GM12891 (cell line): ENCODE results near the gene RBM20.

Experiments
- POLR2A ChIP-seq: IDR thresholded peaks from 2 replicates; pipeline ENCODE4 v1.6.1; 2011; ENCODE audit warnings: low read depth, low read length, control low read depth
- POLR2AphosphoS5 ChIP-seq: IDR thresholded peaks from 2 replicates; pipeline ENCODE4 v1.6.1; 2011; ENCODE audit warnings: low read depth, low read length, control low read depth

- TF ChIP-seq POLR2A (peak; percentile 77), POLR2AphosphoS5 (0 out of 2 replicates have a peak, but pooled peaks have one; percentile 64)
These were observed 227.4 kb downstream of the RBM20 start, which contains the start of gene PDCD4 for GRCh38 chr10:110871298-110872084.
